Measurements from ENCODE around the gene SLC39A11.

The SLC39A11 gene

GRCh38 chr17:72706396-72706981 lies 386.0 kb downstream of the SLC39A11 start:
- FAIRE-seq = no peak

GRCh38 chr17:72705905-72706395 lies 386.5 kb downstream of the SLC39A11 start:
- FAIRE-seq = no peak

GRCh38 chr17:72702998-72703397 lies 389.5 kb downstream of the SLC39A11 start:
- FAIRE-seq = no peak

- FAIRE-seq = no peak
Measured at GRCh38 chr17:72702136-72702735, 390.3 kb downstream of the SLC39A11 start.

- FAIRE-seq = no peak
Measured at GRCh38 chr17:72700226-72700625, 392.3 kb downstream of the SLC39A11 start.

- FAIRE-seq = no peak
Measured at GRCh38 chr17:72699545-72699944, 392.9 kb downstream of the SLC39A11 start.

- FAIRE-seq = no peak
Measured at GRCh38 chr17:72697602-72698146, 394.8 kb downstream of the SLC39A11 start.

- no peak for FAIRE-seq
Measured at GRCh38 chr17:72696721-72697120, 395.8 kb downstream of the SLC39A11 start.

- FAIRE-seq = no peak
Measured at GRCh38 chr17:72696156-72696555, 396.3 kb downstream of the SLC39A11 start.

GRCh38 chr17:72693956-72694355 lies 398.5 kb downstream of the SLC39A11 start:
- no peak for FAIRE-seq

- no peak for FAIRE-seq
Measured at GRCh38 chr17:72693151-72693878, 399.2 kb downstream of the SLC39A11 start.

GRCh38 chr17:72692676-72693075 lies 399.8 kb downstream of the SLC39A11 start:
- no peak for FAIRE-seq

GRCh38 chr17:72691586-72691985 lies 400.9 kb downstream of the SLC39A11 start:
- FAIRE-seq = no peak

GRCh38 chr17:72691017-72691416 lies 401.5 kb downstream of the SLC39A11 start:
- no peak for FAIRE-seq

- no peak for FAIRE-seq
Measured at GRCh38 chr17:72687886-72688285, 404.6 kb downstream of the SLC39A11 start.

- no peak for FAIRE-seq
Measured at GRCh38 chr17:72684405-72685020, 408.0 kb downstream of the SLC39A11 start.

GRCh38 chr17:72683506-72684404 lies 408.7 kb downstream of the SLC39A11 start:
- no peak for FAIRE-seq

- no peak for FAIRE-seq
Measured at GRCh38 chr17:72682605-72683004, 409.9 kb downstream of the SLC39A11 start.

- FAIRE-seq = no peak
Measured at GRCh38 chr17:72681844-72682243, 410.6 kb downstream of the SLC39A11 start.

GRCh38 chr17:72677714-72678390 lies 414.6 kb downstream of the SLC39A11 start:
- FAIRE-seq = no peak

- no peak for FAIRE-seq
Measured at GRCh38 chr17:72677108-72677507, 415.4 kb downstream of the SLC39A11 start.

- FAIRE-seq = no peak
Measured at GRCh38 chr17:72672729-72673128, 419.8 kb downstream of the SLC39A11 start.

Measured in TTC549 (cell line).